HL-60 (cell line): ENCODE results near the gene MACF1.
"Not testable (repeated sequence)": the region's sequence is repeated elsewhere in the genome, so short reads cannot be mapped to it uniquely, and the experiment has no call there.

ENCODE experiments used
- DNase-seq, 2 experiments: peaks; one replicate each; pipeline ENCODE4 v3.0.0-alpha.2; 2010 to 2020; ENCODE audit warnings: low read depth in 1 of 2, low spot score in 1 of 2
- H3K27ac ChIP-seq: fragments of 250-450 bp; sonication (Bioruptor Pico); replicated peaks from 2 replicates; pipeline ENCODE4 v1.5.1; 2020; ENCODE audit warnings: mild to moderate bottlenecking, moderate library complexity
- H3K27me3 ChIP-seq: fragments of 250-450 bp; sonication (Bioruptor Pico); 2 replicates; pipeline ENCODE4 v1.5.1; 2021; ENCODE audit warnings: mild to moderate bottlenecking, moderate library complexity; ENCODE audit not compliant: insufficient read depth, poor library complexity, severe bottlenecking
- H3K4me3 ChIP-seq: replicated peaks from 2 replicates; pipeline ENCODE4 v1.5.1; 2011; ENCODE audit warnings: mild to moderate bottlenecking, control low read depth, low read length; ENCODE audit not compliant: insufficient read depth
- CTCF ChIP-seq: IDR thresholded peaks from one replicate; pipeline ENCODE4 v1.5.1; 2011; ENCODE audit warnings: low read length, control low read depth, inconsistent platforms; ENCODE audit not compliant: insufficient read depth
- GABPA ChIP-seq: IDR thresholded peaks from 2 replicates; pipeline ENCODE4 v1.6.1; 2012; ENCODE audit warnings: low read depth
- POLR2AphosphoS5 ChIP-seq: IDR thresholded peaks from 2 replicates; pipeline ENCODE4 v1.6.1; 2012; ENCODE audit warnings: low read depth
- REST ChIP-seq: IDR thresholded peaks from 2 replicates; pipeline ENCODE4 v1.6.1; 2012; ENCODE audit warnings: low read depth; ENCODE audit not compliant: insufficient replicate concordance
- SPI1 ChIP-seq: IDR thresholded peaks from 2 replicates; pipeline ENCODE4 v1.6.1; 2012; ENCODE audit warnings: low read depth, mild to moderate bottlenecking, borderline replicate concordance

MACF1 gene

GRCh38 chr1:39205102-39205780 lies 746 bp downstream of the MACF1 start:
- Histone ChIP-seq H3K27ac (peak overlapping the region; percentile 74), H3K27me3 (no peaks in the 10 kb centered on the region), H3K4me3 (peak overlapping the region; percentile 41)
- TF ChIP-seq CTCF (no peak), REST (peak; percentile 1), SPI1 (peak; percentile 92), GABPA (no peak)
- DNase-seq: peak; percentile 60 to 90

GRCh38 chr1:39205781-39206464 lies 1.4 kb downstream of the MACF1 start:
- DNase-seq: no peak
- H3K4me3 ChIP-seq: peak overlapping the region; percentile 41
- peak overlapping the region; percentile 74 for H3K27ac ChIP-seq
- no peaks in the 10 kb centered on the region for H3K27me3 ChIP-seq
- TF ChIP-seq REST (no peak), POLR2AphosphoS5 (no peak), SPI1 (no peak), GABPA (no peak), CTCF (no peak)

GRCh38 chr1:39208360-39208759 lies 3.9 kb downstream of the MACF1 start:
- not testable (repeated sequence) for H3K4me3 ChIP-seq, H3K27ac ChIP-seq, H3K27me3 ChIP-seq, DNase-seq

GRCh38 chr1:39210649-39211048 lies 6.2 kb downstream of the MACF1 start:
- Histone ChIP-seq H3K4me3 (no peak overlapping the region), H3K27me3 (no peaks in the 10 kb centered on the region), H3K27ac (no peak overlapping the region)
- TF ChIP-seq POLR2AphosphoS5 (no peak), GABPA (no peak), REST (no peak), CTCF (no peak), SPI1 (no peak)
- no peak for DNase-seq
